Activated naive CD8-positive, alpha-beta T cell treated with anti-CD3 and anti-CD28 coated beads, Interleukin-2, amount 10 ng/mL, durations not matched to agents 7 days and 5 days (primary cell): Measurements from ENCODE around the gene TSN. TPM values are rescaled to one million over a fixed set of nuclear protein-coding genes. Genes with fewer than 3 reads are reported as not detected.
"Not testable (repeated sequence)": the region's sequence is repeated elsewhere in the genome, so short reads cannot be mapped to it uniquely, and the experiment has no call there.

Experiments used
- ATAC-seq: fragments of 150-1000 bp; cut with Tn5 transposase; one replicate; pipeline ENCODE4 v1.10.0; 2021; ENCODE audit warnings: low read depth, moderate library complexity
- POLR2A ChIA-PET: fragments of 350-600 bp; sonication (Branson Sonifier 250); formaldehyde crosslinking; loops from one replicate; lab custom pipeline; 2021; ENCODE audit warnings: antibody characterized with exemption; lab: Charles Lee
- DNase-seq: peaks from one replicate; pipeline ENCODE4 v3.0.0; 2021
- H3K27ac Mint-ChIP-seq: one replicate; pipeline ENCODE4 v1.8.0; 2022; ENCODE audit warnings: mild to moderate bottlenecking, mixed read lengths
- H3K27me3 Mint-ChIP-seq: one replicate; pipeline ENCODE4 v1.8.0; 2022; ENCODE audit warnings: mild to moderate bottlenecking, moderate library complexity, mixed read lengths
- H3K36me3 Mint-ChIP-seq: one replicate; pipeline ENCODE4 v1.8.0; 2021; ENCODE audit warnings: mild to moderate bottlenecking, mixed read lengths
- H3K4me1 Mint-ChIP-seq: one replicate; pipeline ENCODE4 v1.8.0; 2021; ENCODE audit warnings: mixed read lengths
- H3K4me3 Mint-ChIP-seq: one replicate; pipeline ENCODE4 v1.8.0; 2022; ENCODE audit warnings: mild to moderate bottlenecking, moderate library complexity, mixed read lengths
- H3K9me3 Mint-ChIP-seq: one replicate; pipeline ENCODE4 v1.8.0; 2021; ENCODE audit warnings: mixed read lengths
- total RNA-seq, 2 experiments: library from RNA; stranded (reverse); gene quantifications; one replicate each; pipeline ENCODE4 v1.2.3, GENCODE V29; 2021

The TSN gene
- 10 to 100 TPM; 50.0 to 51.5 TPM for total RNA-seq

DNA sequence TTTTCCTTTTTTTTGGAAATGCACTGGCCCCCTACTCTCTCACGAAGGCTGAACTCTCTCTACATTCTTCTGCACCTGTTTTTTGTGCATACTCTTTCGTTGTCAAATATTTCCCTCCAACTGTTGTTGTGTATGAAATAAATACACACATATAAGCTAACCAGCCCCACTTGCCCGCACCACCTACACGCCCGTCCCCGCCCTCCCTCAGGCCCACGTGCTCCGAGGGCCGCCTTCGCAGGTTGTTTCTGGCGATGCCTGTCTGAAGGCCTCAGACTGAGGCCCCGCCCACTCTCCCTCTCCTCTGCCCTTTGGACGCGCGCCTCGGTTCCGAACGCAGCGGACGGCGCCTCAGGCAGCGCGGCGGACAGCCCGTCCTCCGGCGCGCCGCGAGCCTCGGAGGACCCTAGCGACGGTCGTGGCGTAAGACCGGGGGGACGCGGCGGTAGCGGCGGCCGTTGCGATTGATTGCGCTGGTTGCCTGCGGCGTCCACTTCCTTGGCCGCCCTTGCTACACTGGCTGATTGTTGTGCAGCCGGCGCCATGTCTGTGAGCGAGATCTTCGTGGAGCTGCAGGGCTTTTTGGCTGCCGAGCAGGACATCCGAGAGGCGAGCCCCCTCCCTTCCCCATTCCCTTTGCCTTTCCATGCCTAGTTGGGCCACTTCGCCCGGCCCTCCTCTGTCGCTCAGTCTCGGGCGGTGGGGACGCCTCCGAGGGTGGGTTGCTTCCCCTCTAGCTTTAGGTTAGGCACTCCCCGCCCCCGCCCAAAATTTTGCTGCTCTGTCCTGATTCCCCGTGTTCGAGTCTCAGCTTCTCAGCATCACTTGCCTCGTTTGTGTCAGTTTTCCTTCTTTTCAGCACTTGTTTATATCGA lies at the start of gene TSN:
Gene TSN (plus strand): TSS at position 415 of the 875 bp plus-strand sequence. CDS start 129 bp downstream, at position 544.
- DNase-seq (peak; percentile 98), ATAC-seq (peak; percentile 99)
- Mint-ChIP-seq H3K36me3 (peaks cover 4% of the 10 kb centered on the region), H3K27ac (peak within 1 kb of the TSS; percentile 93), H3K4me3 (peak within 1 kb of the TSS; percentile 100), H3K9me3 (no peaks in the 10 kb centered on the region), H3K27me3 (no peaks in the 10 kb centered on the region), H3K4me1 (peaks cover 23% of the 10 kb centered on the region)
- POLR2A ChIA-PET: interaction anchor here (1.7 to 2.5 kb wide), 2 partner anchors 20 to 224 kb away, joined by 12 to 18 read pairs; partner anchors contain the start of genes NIFK and RNU4ATAC

DNA sequence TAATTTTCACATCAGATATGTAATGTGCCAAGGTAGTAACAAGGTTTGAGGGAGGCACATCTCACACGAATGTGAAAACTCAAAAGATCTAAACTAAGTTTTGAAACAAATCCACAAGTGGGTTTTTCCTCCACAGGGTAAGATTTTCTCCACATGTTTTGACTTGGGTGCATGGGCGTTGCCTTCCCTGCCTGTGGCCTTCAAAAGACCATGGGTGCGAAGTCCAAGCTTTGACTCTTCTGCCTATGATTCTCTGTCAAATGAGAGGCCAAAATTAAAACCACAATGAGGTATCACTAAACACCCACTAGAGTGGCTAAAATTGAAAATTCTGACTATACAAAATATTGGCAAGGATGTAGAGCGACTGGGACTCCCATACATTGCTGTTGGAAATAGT lies 49.5 kb upstream of the TSN start:
- Mint-ChIP-seq H3K4me1 (peaks cover 19% of the 10 kb centered on the region), H3K27me3 (no peaks in the 10 kb centered on the region), H3K27ac (no peak overlapping the region), H3K4me3 (no peak overlapping the region), H3K9me3 (no peaks in the 10 kb centered on the region), H3K36me3 (no peaks in the 10 kb centered on the region)
- no peak for DNase-seq
- no peak for ATAC-seq
- POLR2A ChIA-PET: no interaction called here

DNA sequence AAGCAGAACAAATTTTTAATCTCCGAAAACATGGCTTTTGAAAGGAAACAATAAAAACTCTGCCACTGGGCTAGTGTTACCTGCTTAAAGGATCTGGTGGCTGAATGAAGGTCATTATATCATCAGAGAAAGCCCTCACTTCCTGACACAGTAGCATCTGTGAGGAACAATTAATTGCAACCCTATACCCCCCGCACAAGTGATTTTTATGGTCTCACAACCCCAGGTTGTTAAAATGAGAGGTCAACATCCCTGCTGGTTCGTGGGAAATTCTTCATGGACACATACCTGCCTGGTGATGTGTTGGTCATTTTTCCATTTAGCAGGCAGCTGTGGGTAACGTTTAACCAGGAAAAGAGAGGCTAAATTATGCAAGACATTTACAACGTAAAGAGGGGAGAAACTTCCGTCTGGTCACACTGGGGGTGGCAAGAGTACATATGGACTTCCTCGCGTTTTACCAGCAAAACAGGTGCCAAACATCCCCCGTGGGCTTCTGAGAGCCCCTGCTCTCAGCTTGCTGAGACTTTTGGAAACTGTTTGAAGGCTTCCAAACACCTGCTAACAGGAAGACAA lies 48.0 kb upstream of the TSN start:
- ATAC-seq: no peak
- H3K27me3 Mint-ChIP-seq: no peaks in the 10 kb centered on the region
- POLR2A ChIA-PET: interaction anchor here (0.7 to 0.9 kb wide), 2 partner anchors 29 to 177 kb away, joined by 3 read pairs; partner anchors contain the start of genes NIFK and RNU4ATAC
- H3K9me3 Mint-ChIP-seq: no peaks in the 10 kb centered on the region
- H3K4me1 Mint-ChIP-seq: peaks cover 6% of the 10 kb centered on the region
- no peak overlapping the region for H3K4me3 Mint-ChIP-seq
- no peaks in the 10 kb centered on the region for H3K36me3 Mint-ChIP-seq
- no peak for DNase-seq
- H3K27ac Mint-ChIP-seq: no peak overlapping the region

DNA sequence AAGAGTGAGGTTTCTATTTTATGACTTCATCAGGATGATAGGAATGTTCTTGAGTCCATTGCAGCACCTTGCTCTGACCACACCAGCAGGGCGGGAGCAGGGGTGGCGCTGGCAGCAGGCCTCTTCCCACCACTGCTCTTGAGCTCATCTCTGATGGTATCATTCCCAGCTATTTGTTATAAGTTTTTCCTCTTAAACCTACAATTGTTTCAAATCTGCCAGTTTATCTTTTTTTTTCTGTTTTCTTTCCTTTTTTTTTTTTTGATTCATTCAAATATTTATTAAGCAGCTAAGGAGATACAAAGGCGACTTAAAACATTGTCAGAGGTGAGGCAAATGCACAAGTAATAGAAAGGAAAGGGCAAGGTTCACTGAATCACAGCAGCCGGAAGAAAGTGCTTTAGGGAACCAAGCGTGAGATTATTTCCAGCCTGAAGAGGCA lies 47.5 kb upstream of the TSN start:
- H3K27ac Mint-ChIP-seq: no peak overlapping the region
- H3K4me3 Mint-ChIP-seq: no peak overlapping the region

DNA sequence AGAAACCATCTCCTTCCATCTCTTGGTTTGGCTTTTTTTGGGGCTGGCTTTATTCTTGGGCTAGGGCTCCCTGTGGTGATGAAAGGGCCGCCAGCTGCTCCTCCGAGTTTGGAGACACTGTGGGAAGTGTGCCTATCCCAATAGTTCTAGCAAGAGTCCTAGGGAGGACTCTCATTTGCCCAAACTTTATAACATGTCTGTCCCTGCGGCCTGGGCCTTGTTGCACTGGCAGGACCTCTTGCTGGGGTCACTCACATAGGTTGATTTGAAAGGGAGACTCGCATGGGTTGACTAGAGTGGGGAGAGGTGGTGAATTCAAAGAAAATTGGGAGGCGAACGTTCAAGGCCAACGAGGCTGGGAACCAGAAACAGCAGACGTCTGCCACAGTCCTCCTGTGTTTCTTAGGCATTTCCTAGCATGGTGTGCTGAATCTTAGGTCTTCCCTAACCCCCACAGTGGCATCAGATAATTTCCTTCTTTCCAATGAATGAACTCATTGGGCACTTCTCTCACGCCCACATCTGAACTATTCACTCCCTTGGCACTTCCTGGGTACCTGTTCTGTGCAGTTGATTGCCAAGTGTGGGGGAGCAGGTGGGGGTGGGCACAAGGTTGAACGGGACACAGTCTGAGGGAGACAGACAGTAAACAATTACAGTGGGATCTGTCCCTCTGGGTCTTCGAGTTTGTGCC lies 45.5 kb upstream of the TSN start:
- POLR2A ChIA-PET: no interaction called here
- Mint-ChIP-seq H3K27ac (no peak overlapping the region), H3K36me3 (no peaks in the 10 kb centered on the region), H3K4me1 (peaks cover 3% of the 10 kb centered on the region), H3K4me3 (no peak overlapping the region), H3K27me3 (peaks cover 2% of the 10 kb centered on the region), H3K9me3 (no peaks in the 10 kb centered on the region)
- no peak for DNase-seq
- ATAC-seq: no peak

More for the DNA sequence above, 47.5 kb upstream of the TSN start:
- DNase-seq: no peak
- Mint-ChIP-seq H3K4me1 (peaks cover 4% of the 10 kb centered on the region), H3K27me3 (no peaks in the 10 kb centered on the region), H3K36me3 (no peaks in the 10 kb centered on the region), H3K9me3 (no peaks in the 10 kb centered on the region)
- no peak for ATAC-seq
- POLR2A ChIA-PET: interaction anchor here (0.7 to 0.9 kb wide), 2 partner anchors 29 to 177 kb away, joined by 3 read pairs; partner anchors contain the start of genes NIFK and RNU4ATAC

DNA sequence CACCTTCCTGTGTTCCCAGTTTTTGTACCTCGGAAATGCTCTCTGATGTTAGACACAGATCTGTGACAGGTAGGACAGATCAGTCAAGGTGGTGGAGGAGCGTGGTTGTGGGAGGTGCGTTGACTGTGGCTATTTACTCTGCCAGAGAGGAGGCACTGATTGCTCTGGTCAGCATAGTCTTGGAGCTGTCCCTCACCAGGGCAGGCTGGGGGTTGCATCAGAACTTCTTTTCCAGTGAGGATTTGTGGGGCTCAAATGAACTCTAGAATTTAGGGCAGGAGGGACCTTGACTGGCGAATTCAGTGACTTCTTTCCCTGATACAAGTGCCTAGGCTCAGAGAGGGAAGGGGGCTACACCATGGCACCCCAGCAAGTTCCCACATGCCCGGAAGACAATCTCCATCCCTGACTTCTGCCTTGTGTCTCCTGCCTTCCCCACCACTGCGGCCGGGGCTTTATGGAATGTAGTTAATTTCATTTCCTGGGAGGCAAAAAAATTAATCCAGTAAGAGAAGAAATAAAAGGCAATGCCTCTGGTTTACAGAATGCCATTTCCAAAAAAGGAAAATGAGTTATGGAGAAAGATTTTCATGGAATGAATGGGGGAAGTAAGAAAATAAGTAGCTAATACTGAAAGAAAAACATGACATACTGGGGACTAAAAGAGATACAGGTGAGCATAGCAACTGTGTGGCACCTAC lies 44.8 kb upstream of the TSN start:
- H3K36me3 Mint-ChIP-seq: no peaks in the 10 kb centered on the region
- no peak overlapping the region for H3K4me3 Mint-ChIP-seq
- POLR2A ChIA-PET: interaction anchor here (1.1 kb wide), 1 partner anchor 61 kb away, joined by 3 read pairs; the partner anchor contains the start of gene CLASP1
- DNase-seq: no peak
- H3K4me1 Mint-ChIP-seq: no peaks in the 10 kb centered on the region
- peaks cover 2% of the 10 kb centered on the region for H3K27me3 Mint-ChIP-seq
- H3K27ac Mint-ChIP-seq: no peak overlapping the region
- ATAC-seq: no peak
- no peaks in the 10 kb centered on the region for H3K9me3 Mint-ChIP-seq

DNA sequence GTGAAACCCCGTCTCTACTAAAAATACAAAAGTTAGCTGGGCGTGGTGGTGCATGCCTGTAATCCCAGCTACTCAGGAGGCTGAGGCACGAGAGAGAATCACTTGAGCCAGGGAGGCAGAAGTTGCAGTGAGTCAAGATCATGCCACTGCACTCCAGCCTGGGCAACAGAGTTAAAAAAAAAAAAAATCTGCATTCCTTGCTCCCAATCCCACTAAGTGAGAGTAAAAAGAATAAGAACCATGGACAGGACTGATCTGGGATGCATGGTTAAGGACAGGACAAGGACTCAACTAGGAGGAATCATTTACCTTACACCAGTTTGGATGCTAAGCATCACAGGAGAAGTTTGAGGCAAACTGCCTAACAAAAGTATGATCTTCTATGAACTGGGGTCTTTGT lies 44.0 kb upstream of the TSN start:
- not testable (repeated sequence) for H3K9me3 Mint-ChIP-seq, ATAC-seq, H3K27ac Mint-ChIP-seq, H3K36me3 Mint-ChIP-seq, H3K4me3 Mint-ChIP-seq, H3K27me3 Mint-ChIP-seq, H3K4me1 Mint-ChIP-seq, DNase-seq
- POLR2A ChIA-PET: interaction anchor here (1.1 kb wide), 1 partner anchor 62 kb away, joined by 3 read pairs; the partner anchor contains the start of gene CLASP1

DNA sequence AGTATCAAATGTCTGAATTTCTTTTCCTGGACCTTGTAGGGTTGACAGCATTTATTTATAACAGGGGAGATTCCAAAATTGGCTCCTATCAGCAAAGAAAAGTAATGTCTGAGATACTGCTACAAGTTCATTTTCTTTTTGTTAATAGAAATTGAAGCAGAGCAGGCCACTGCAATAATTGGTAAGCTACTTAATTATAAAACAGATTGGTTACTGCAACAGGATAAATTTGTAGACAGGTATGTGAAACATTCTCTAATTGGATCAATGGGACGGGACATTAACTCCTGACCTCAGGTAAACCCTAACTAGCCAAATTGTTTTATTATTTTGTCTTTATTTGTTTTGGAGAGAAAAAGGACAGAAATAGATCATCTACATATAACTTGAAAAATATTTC lies 39.3 kb upstream of the TSN start:
- no peaks in the 10 kb centered on the region for H3K36me3 Mint-ChIP-seq
- H3K27me3 Mint-ChIP-seq: peaks cover 2% of the 10 kb centered on the region
- no peak overlapping the region for H3K4me3 Mint-ChIP-seq
- ATAC-seq (no peak), DNase-seq (no peak)
- H3K4me1 Mint-ChIP-seq: peaks cover 5% of the 10 kb centered on the region
- H3K27ac Mint-ChIP-seq: no peak overlapping the region
- POLR2A ChIA-PET: interaction anchor here (0.7 to 1.3 kb wide), 2 partner anchors 16 to 185 kb away, joined by 3 to 6 read pairs; partner anchors contain the start of gene RNU4ATAC
- no peaks in the 10 kb centered on the region for H3K9me3 Mint-ChIP-seq

DNA sequence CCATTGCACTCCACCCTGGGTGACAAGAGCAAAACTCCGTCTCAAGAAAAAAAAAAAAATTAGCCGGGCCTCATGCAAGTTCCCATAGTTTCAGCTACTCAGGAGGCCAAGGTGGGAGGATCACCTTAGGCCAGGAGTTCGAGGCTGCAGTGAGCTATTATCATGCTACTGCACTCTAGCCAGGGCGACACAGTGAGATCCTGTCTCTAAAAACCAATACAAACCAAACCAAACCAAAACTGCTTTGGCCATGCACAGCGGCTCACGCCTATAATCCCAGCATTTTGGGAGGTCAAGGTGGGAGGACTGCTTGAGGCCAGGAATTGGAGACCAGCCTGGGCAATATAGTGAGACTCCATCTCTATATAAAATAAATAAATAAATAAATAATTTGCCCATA lies 37.9 kb upstream of the TSN start:
- POLR2A ChIA-PET: interaction anchor here (2.4 kb wide), 1 partner anchor 19 kb away, joined by 6 read pairs; the partner anchor contains the start of gene NIFK
- DNase-seq (no peak), ATAC-seq (no peak)
- Mint-ChIP-seq H3K9me3 (no peaks in the 10 kb centered on the region), H3K4me1 (peaks cover 5% of the 10 kb centered on the region), H3K27ac (no peak overlapping the region), H3K27me3 (peaks cover 2% of the 10 kb centered on the region), H3K36me3 (no peaks in the 10 kb centered on the region), H3K4me3 (no peak overlapping the region)

DNA sequence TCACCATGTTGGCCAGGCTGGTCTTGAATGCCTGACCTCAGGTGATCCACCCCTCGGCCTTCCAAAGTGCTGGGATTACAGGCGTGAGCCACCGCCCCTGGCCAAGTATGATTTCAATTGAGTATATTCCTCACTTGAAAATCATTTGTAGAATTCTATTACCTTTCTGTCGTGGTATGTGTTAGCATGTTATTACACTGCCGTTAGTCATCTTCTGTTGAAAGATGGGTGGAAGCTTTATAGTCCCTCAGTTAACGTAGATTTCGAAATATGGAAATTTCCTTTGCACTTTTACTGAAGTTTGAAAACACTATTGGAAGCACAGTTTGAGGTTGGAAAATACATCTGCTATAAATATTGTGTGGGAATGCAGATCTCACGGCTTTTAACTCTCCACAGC lies 33.5 kb upstream of the TSN start:
- no peak for DNase-seq
- Mint-ChIP-seq H3K27ac (no peak overlapping the region), H3K9me3 (no peaks in the 10 kb centered on the region), H3K36me3 (peaks cover 4% of the 10 kb centered on the region), H3K4me3 (no peak overlapping the region), H3K27me3 (no peaks in the 10 kb centered on the region), H3K4me1 (peaks cover 7% of the 10 kb centered on the region)
- POLR2A ChIA-PET: interaction anchor here (0.8 to 1.6 kb wide), 2 partner anchors 15 to 191 kb away, joined by 3 to 4 read pairs; partner anchors contain the start of genes NIFK and RNU4ATAC
- no peak for ATAC-seq

DNA sequence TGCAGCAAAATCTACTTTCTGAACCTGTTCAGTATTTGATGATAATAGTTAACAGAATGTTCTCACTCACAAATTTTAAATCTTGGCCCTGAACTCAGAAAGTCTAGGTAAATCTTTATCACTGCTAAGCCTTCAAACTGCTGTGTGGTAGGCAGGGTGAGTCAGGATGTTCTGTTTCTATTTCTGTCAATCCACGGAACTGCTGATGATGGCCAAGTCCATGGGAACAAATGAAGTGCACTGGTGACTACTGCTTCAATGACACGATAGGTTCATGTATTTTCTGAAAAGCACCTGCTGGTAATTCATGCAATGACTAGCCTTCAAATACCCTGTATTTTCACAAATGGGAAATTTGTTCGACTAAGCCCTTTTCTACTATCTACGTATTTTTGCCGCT lies 33.0 kb upstream of the TSN start:
- POLR2A ChIA-PET: interaction anchor here (1.6 kb wide), 1 partner anchor 192 kb away, joined by 4 read pairs; the partner anchor contains the start of gene RNU4ATAC
- Mint-ChIP-seq H3K4me1 (peaks cover 7% of the 10 kb centered on the region), H3K27me3 (no peaks in the 10 kb centered on the region), H3K36me3 (peaks cover 8% of the 10 kb centered on the region), H3K9me3 (no peaks in the 10 kb centered on the region), H3K4me3 (no peak overlapping the region), H3K27ac (no peak overlapping the region)
- DNase-seq (no peak), ATAC-seq (no peak)

DNA sequence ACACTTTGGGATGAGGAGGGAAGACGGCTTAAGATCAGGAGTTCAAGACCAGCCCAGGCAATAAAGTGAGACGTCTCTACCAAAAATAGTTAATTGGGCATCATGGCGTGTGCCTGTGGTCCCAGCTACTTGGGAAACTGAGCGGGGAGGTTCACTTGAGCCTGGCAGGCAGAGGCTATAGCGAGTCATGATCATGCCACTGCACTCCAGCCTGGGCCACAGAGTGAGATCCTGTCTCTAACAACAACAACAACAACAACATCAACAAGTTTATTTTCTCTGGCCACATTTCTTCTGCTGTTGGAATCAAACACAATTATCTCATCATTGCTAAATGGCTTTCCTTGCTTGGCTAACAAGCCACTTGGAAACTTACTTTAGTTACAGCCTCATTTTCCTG lies 32.1 kb upstream of the TSN start:
- H3K27ac Mint-ChIP-seq: no peak overlapping the region
- H3K4me3 Mint-ChIP-seq: no peak overlapping the region
- ATAC-seq: no peak
- H3K27me3 Mint-ChIP-seq: no peaks in the 10 kb centered on the region
- peaks cover 7% of the 10 kb centered on the region for H3K4me1 Mint-ChIP-seq
- DNase-seq: no peak
- peaks cover 12% of the 10 kb centered on the region for H3K36me3 Mint-ChIP-seq
- H3K9me3 Mint-ChIP-seq: no peaks in the 10 kb centered on the region
- POLR2A ChIA-PET: no interaction called here
